Type B pancreatic cell (in vitro differentiated cells): ENCODE data around the gene STAB1. TPM values are rescaled to one million over a fixed set of nuclear protein-coding genes. Genes with fewer than 3 reads are reported as not detected.

ENCODE experiments used
- DNase-seq: peaks from one replicate; pipeline ENCODE4 v3.0.0; 2021; ENCODE audit warnings: mixed read lengths; ENCODE audit not compliant: unreplicated experiment; ENCODE audit errors: extremely low spot score
- H3K27ac Mint-ChIP-seq: 2 replicates; pipeline ENCODE4 v1.8.0; 2021; ENCODE audit warnings: mild to moderate bottlenecking, mixed read lengths
- H3K27me3 Mint-ChIP-seq: 2 replicates; pipeline ENCODE4 v1.8.0; 2021; ENCODE audit warnings: mixed read lengths
- H3K36me3 Mint-ChIP-seq: 2 replicates; pipeline ENCODE4 v1.8.0; 2021; ENCODE audit warnings: mixed read lengths
- H3K4me1 Mint-ChIP-seq: one replicate; pipeline ENCODE4 v1.8.0; 2021; ENCODE audit warnings: mixed read lengths; ENCODE audit not compliant: unreplicated experiment
- H3K4me3 Mint-ChIP-seq: 2 replicates; pipeline ENCODE4 v1.8.0; 2021; ENCODE audit warnings: mild to moderate bottlenecking, mixed read lengths
- H3K9me3 Mint-ChIP-seq: 2 replicates; pipeline ENCODE4 v1.8.0; 2021; ENCODE audit warnings: mixed read lengths
- total RNA-seq: library from RNA; stranded (reverse); gene quantifications from 2 replicates; pipeline ENCODE4 v1.2.1, GENCODE V29; 2021; ENCODE audit warnings: low replicate concordance
- TF ChIP-seq, protein P1 (sequence below): fragments of 200-600 bp; sonication (generic); conservative IDR thresholded peaks from 2 replicates; pipeline ENCODE4 v1.5.0; 2021; ENCODE audit warnings: antibody characterized with exemption, mild to moderate bottlenecking

STAB1 gene
- total RNA-seq, 1 donor from 2014 or later = not detected

DNA sequence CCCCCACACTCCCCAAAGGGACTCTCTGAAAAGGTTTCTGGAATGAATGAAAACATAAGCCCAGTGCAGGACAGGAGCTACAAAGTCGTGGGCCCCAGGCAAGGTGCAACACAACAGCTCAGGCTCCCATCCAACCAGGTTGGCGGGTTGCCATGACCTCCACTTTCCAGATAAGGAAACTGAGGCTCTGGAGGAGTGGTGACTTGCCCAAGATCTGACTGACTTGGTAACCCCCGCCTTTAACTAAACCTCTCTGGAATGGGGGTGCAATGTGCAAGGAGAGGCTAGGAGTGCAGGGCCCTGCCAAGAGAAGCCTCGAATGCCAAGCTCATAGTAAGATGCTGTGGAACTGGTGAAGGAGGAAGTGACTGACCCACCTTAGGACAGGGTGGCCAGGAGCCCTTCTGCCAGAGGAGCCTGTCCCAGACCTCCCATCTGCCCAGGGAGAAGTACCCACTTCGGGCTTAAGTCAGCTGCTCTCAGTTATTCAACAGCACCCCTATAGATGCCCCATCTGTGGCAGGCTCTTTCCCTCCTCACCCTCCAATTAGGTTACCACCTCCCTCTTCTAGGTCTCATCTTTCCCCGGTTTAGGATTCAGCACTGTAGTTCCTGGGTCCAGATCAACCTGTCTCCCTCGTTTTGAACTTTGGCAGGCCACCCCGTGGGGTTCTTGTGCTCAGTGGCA is 40.7 kb upstream of the STAB1 start:
- H3K4me1 Mint-ChIP-seq = peaks cover 30% of the 10 kb centered on the region
- peak overlapping the region; percentile 94 for H3K4me3 Mint-ChIP-seq
- TF ChIP-seq, protein P1, sequence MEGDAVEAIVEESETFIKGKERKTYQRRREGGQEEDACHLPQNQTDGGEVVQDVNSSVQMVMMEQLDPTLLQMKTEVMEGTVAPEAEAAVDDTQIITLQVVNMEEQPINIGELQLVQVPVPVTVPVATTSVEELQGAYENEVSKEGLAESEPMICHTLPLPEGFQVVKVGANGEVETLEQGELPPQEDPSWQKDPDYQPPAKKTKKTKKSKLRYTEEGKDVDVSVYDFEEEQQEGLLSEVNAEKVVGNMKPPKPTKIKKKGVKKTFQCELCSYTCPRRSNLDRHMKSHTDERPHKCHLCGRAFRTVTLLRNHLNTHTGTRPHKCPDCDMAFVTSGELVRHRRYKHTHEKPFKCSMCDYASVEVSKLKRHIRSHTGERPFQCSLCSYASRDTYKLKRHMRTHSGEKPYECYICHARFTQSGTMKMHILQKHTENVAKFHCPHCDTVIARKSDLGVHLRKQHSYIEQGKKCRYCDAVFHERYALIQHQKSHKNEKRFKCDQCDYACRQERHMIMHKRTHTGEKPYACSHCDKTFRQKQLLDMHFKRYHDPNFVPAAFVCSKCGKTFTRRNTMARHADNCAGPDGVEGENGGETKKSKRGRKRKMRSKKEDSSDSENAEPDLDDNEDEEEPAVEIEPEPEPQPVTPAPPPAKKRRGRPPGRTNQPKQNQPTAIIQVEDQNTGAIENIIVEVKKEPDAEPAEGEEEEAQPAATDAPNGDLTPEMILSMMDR = no peak
- H3K27ac Mint-ChIP-seq = peak overlapping the region; percentile 92
- no peak for DNase-seq
- H3K9me3 Mint-ChIP-seq = no peaks in the 10 kb centered on the region
- no peaks in the 10 kb centered on the region for H3K27me3 Mint-ChIP-seq
- peaks cover 6% of the 10 kb centered on the region for H3K36me3 Mint-ChIP-seq

GRCh38 chr3:52454938-52455282 is 40.2 kb upstream of the STAB1 start:
- no peaks in the 10 kb centered on the region for H3K27me3 Mint-ChIP-seq
- H3K36me3 Mint-ChIP-seq = peaks cover 6% of the 10 kb centered on the region
- peaks cover 30% of the 10 kb centered on the region for H3K4me1 Mint-ChIP-seq
- H3K27ac Mint-ChIP-seq = peak overlapping the region; percentile 92
- peak overlapping the region; percentile 94 for H3K4me3 Mint-ChIP-seq
- no peaks in the 10 kb centered on the region for H3K9me3 Mint-ChIP-seq
- TF ChIP-seq, protein P1 = no peak
- no peak for DNase-seq

DNA sequence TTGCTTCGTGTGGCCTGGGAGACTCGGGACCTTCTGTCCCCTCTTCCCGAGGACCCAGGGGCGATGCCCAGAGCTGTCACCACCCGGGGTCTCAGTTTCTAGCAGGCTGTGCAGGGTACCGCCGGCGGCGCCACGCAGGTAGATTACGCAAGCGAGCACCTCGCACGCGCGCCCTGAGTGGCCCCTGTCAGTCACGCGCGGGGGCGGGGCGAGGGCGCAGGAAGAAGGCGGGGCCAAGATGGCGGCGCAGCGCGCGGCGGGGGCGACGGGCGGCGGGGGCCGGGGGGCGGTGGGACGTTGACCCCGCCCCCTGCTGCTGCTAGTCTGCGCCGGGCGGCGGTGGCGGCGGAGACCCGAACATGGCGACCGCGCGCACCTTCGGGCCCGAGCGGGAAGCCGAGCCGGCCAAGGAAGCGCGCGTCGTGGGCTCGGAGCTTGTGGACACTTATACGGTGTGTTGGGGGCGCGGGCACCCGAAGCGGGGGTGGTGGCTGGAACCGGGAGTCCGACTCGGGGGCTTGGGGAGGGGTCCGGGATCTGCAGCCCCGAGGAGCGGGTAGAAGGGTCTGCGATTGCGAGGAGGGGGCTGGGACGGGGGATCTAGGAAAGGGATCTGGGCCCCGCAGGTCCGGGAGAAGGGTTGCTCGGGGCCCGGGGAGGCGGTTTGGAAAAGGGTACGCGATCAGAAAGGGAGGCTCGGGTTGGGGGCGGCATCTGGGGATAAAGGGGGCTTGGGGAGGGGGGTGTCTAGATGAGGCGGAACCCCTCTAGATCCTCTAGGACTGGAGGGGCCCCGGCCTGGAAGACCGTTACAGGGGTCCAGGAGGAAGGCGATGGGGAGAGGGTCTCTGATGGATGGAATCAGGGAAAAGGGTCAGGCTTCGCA is 39.6 kb upstream of the STAB1 start, which contains the start of gene NISCH:
Gene NISCH, plus strand, starts transcription at position 322 of the 886 bp plus-strand sequence. Its CDS starts 38 bp downstream, at position 360.
- H3K9me3 Mint-ChIP-seq = no peaks in the 10 kb centered on the region
- peaks cover 6% of the 10 kb centered on the region for H3K36me3 Mint-ChIP-seq
- TF ChIP-seq, protein P1 = no peak
- DNase-seq = peak; percentile 93
- H3K4me1 Mint-ChIP-seq = peaks cover 30% of the 10 kb centered on the region
- peak within 1 kb of the TSS; percentile 92 for H3K27ac Mint-ChIP-seq
- no peaks in the 10 kb centered on the region for H3K27me3 Mint-ChIP-seq
- peak within 1 kb of the TSS; percentile 94 for H3K4me3 Mint-ChIP-seq

DNA sequence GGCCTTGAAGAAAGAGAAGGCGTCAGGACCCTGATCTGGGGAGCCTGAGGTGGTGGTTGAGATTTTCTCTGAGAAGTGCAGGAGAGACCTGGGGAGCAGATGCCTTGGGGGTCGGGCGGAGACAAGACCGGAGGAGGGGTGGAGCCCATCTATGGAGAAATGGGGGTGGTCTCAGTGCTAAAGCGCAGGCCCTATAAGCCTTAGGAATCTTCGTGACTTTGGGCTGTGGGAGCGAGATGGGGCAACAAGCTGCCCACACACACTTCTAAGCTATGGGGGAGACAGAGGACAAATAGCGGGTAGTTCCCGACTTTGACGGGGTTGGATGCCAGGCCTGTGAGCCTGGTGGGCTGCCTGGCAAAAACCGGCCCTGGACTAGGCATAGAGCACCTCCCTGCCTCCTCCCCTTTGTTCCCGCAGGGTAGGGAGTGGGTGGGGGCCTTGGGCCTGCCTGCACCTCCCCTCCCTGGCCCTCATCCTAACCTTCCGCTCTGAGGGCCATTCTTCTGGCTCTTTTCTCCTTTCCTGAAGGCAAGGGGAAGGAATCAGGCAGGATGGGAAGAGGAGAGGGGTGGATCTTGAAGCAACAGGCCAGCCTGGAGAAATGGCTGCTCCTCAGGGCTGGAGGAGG is 38.9 kb upstream of the STAB1 start:
- no peak for DNase-seq
- H3K9me3 Mint-ChIP-seq = no peaks in the 10 kb centered on the region
- peaks cover 6% of the 10 kb centered on the region for H3K36me3 Mint-ChIP-seq
- H3K4me1 Mint-ChIP-seq = peaks cover 30% of the 10 kb centered on the region
- peak overlapping the region; percentile 83 for H3K27ac Mint-ChIP-seq
- peak overlapping the region; percentile 94 for H3K4me3 Mint-ChIP-seq
- TF ChIP-seq, protein P1 = no peak
- H3K27me3 Mint-ChIP-seq = no peaks in the 10 kb centered on the region

DNA sequence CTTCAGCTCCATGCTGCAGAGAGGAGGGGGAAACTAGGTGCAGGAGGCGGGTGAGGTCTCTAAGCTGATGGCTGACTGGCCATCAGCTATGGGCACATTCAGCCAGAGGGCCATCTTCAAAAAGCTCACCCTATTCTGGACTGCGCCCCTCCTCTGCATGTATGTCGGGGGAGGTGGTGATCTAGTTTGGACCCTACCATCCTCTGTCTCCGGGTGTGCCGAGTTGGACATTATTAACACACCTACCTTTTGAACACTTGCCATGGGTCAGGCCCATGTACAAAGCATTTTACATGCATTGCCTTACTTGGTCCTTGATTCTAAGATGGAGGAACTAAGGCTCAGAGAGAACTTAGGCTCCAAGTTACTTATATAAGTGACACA is 38.3 kb upstream of the STAB1 start:
- TF ChIP-seq, protein P1 = no peak
- no peak for DNase-seq
- Mint-ChIP-seq H3K36me3 (peaks cover 6% of the 10 kb centered on the region), H3K27me3 (no peaks in the 10 kb centered on the region), H3K4me1 (peaks cover 30% of the 10 kb centered on the region), H3K27ac (peak overlapping the region; percentile 83), H3K9me3 (no peaks in the 10 kb centered on the region), H3K4me3 (peak overlapping the region; percentile 94)
